Mammary epithelial cell (primary cell): ENCODE results near the gene BEGAIN.

ENCODE experiments used
- EZH2 ChIP-seq: IDR thresholded peaks from 2 replicates; pipeline ENCODE4 v1.6.1; 2012; ENCODE audit warnings: low read length, inconsistent platforms, borderline replicate concordance
- TF ChIP-seq, protein P1 (sequence below), 2 donors: IDR thresholded peaks in 1 of 2; conservative IDR thresholded peaks in 1 of 2; 2 replicates each; pipeline ENCODE4 v1.5.1; 2011 to 2012; ENCODE audit warnings: inconsistent platforms in 2 of 2, low read length in 2 of 2, mild to moderate bottlenecking in 2 of 2, control low read depth in 1 of 2, low read depth in 1 of 2; ENCODE audit not compliant: insufficient read depth in 1 of 2; ENCODE audit errors: extremely low read depth in 1 of 2

DNA sequence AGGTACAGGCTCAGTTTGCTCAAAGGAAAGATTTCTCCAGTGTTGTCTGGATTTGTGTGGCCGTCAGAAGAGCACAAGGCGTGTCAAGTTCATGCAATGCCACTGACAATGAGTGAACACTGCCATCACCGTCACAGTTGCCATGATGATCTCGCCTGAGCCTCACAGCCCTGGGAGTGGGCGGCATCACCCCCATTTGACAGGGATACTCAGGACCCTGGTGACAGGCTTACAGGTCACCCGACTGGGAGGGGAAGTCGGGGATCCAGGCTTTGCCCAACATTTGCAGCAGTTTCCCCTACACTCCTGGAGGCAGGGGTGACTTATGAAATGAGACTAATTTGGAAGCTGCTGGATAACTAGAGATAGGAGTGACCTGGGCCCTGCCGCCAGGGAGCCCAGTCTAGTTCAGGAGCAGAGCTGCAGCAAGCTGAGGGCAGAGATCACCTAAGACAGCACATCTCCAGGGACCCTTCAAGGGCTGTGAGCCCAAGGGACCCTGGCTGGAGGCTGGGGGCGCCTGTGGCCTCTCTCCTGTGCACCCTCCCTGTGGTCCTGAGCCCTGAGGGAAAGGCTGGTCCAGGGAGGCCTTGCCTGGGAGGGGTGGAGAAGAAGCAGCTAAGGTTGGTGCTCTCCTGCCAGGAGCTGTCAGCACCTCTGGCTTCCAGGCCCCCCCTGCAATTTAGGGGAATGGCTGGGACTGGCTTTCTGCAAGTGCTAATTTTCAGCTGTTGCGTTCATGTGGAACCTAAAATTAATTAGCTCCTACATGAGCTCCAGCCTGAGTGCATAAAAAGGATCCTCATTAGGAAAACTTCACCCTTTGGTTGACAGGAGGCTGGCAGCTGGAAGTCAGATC, 32.4 kb upstream of the BEGAIN start:
- TF ChIP-seq, protein P1, sequence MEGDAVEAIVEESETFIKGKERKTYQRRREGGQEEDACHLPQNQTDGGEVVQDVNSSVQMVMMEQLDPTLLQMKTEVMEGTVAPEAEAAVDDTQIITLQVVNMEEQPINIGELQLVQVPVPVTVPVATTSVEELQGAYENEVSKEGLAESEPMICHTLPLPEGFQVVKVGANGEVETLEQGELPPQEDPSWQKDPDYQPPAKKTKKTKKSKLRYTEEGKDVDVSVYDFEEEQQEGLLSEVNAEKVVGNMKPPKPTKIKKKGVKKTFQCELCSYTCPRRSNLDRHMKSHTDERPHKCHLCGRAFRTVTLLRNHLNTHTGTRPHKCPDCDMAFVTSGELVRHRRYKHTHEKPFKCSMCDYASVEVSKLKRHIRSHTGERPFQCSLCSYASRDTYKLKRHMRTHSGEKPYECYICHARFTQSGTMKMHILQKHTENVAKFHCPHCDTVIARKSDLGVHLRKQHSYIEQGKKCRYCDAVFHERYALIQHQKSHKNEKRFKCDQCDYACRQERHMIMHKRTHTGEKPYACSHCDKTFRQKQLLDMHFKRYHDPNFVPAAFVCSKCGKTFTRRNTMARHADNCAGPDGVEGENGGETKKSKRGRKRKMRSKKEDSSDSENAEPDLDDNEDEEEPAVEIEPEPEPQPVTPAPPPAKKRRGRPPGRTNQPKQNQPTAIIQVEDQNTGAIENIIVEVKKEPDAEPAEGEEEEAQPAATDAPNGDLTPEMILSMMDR (conservative IDR thresholded peaks at IDR 0.05 in 1 of 2, IDR thresholded peaks at IDR 0.05 in 1 of 2; ENCODE audit: extremely low read depth in 1 of 2, insufficient read depth in 1 of 2, low read depth in 1 of 2, low read length in 2 of 2) = no peak
- no peak for TF ChIP-seq EZH2
